Immature natural killer cell (primary cell): ENCODE data around the gene UBASH3A. TPM values are rescaled to one million over a fixed set of nuclear protein-coding genes. Genes with fewer than 3 reads are reported as not detected.
A peak's percentile ranks its signal among the peaks of the same experiment; 100 is the strongest.

ENCODE experiments used
- DNase-seq, 3 donors: peaks; one replicate each; pipeline ENCODE4 v3.0.0; 2022; ENCODE audit warnings: mixed read lengths in 1 of 3
- H3K27ac Mint-ChIP-seq, 6 donors: one replicate each; pipeline ENCODE4 v1.8.0; 2020; ENCODE audit warnings: mixed read lengths in 6 of 6, mild to moderate bottlenecking in 5 of 6, inconsistent platforms in 4 of 6, moderate library complexity in 3 of 6
- H3K27me3 Mint-ChIP-seq, 3 donors: one replicate each; pipeline ENCODE4 v1.8.0; 2020 to 2021; ENCODE audit warnings: low read depth in 3 of 3, mild to moderate bottlenecking in 3 of 3, mixed read lengths in 3 of 3, moderate library complexity in 3 of 3, inconsistent platforms in 1 of 3
- H3K36me3 Mint-ChIP-seq, 3 donors: one replicate each; pipeline ENCODE4 v1.8.0; 2020; ENCODE audit warnings: mixed read lengths in 3 of 3, inconsistent platforms in 2 of 3, mild to moderate bottlenecking in 2 of 3
- H3K4me1 Mint-ChIP-seq, 2 donors: one replicate each; pipeline ENCODE4 v1.8.0; 2020; ENCODE audit warnings: inconsistent platforms in 2 of 2, mild to moderate bottlenecking in 2 of 2, mixed read lengths in 2 of 2, moderate library complexity in 1 of 2
- H3K4me3 Mint-ChIP-seq, 5 donors: one replicate each; pipeline ENCODE4 v1.8.0; 2020; ENCODE audit warnings: mild to moderate bottlenecking in 5 of 5, mixed read lengths in 5 of 5, inconsistent platforms in 3 of 5, moderate library complexity in 3 of 5
- H3K9me3 Mint-ChIP-seq, 6 donors: one replicate each; pipeline ENCODE4 v1.8.0; 2020; ENCODE audit warnings: mild to moderate bottlenecking in 6 of 6, mixed read lengths in 6 of 6, inconsistent platforms in 4 of 6, moderate library complexity in 3 of 6
- polyA plus RNA-seq, 3 donors: library from polyadenylated mRNA; unstranded; fragments of 300-500 nt; fragmentation: Illumina TruSeq; gene quantifications; one replicate each; pipeline ENCODE4 v1.2.3, GENCODE V29; 2021

UBASH3A gene
- polyA plus RNA-seq, 3 donors from 2014 or later: 0.38 to 0.58 TPM; not detected in 1

- peaks cover 5 to 18% of the 10 kb centered on the region in 2 donors for H3K4me1 Mint-ChIP-seq
- peaks cover 7 to 16% (median 9%) of the 10 kb centered on the region in 3 donors for H3K27me3 Mint-ChIP-seq
- H3K36me3 Mint-ChIP-seq: no peaks in the 10 kb centered on the region
- H3K9me3 Mint-ChIP-seq: no peaks in the 10 kb centered on the region
- H3K27ac Mint-ChIP-seq: no peak overlapping the region
- DNase-seq: no peak
- H3K4me3 Mint-ChIP-seq: no peak overlapping the region
Measured at GRCh38 chr21:42411891-42412635, 8.4 kb downstream of the UBASH3A start.

GRCh38 chr21:42412636-42412933, 8.9 kb downstream of the UBASH3A start:
- peaks cover 9 to 15% (median 12%) of the 10 kb centered on the region in 3 donors for H3K27me3 Mint-ChIP-seq
- no peaks in the 10 kb centered on the region for H3K9me3 Mint-ChIP-seq
- no peak overlapping the region for H3K27ac Mint-ChIP-seq
- H3K4me3 Mint-ChIP-seq: no peak overlapping the region
- DNase-seq: no peak
- H3K4me1 Mint-ChIP-seq: peaks cover 10 to 21% of the 10 kb centered on the region in 2 donors
- no peaks in the 10 kb centered on the region for H3K36me3 Mint-ChIP-seq

GRCh38 chr21:42413093-42413492, 9.4 kb downstream of the UBASH3A start:
- Mint-ChIP-seq H3K27me3 (peaks cover 11 to 12% (median 12%) of the 10 kb centered on the region in 3 donors), H3K4me3 (no peak overlapping the region), H3K27ac (peak overlapping the region in 1 of 6 donors; percentile 65), H3K36me3 (no peaks in the 10 kb centered on the region), H3K4me1 (peaks cover 13 to 21% of the 10 kb centered on the region in 2 donors), H3K9me3 (no peaks in the 10 kb centered on the region)
- no peak for DNase-seq

- Mint-ChIP-seq H3K36me3 (no peaks in the 10 kb centered on the region), H3K4me1 (peaks cover 13 to 21% of the 10 kb centered on the region in 2 donors), H3K4me3 (no peak overlapping the region)
Measured at GRCh38 chr21:42413500-42413899, 9.8 kb downstream of the UBASH3A start.

GRCh38 chr21:42414066-42414465, 10.4 kb downstream of the UBASH3A start:
- no peak for DNase-seq
- no peaks in the 10 kb centered on the region for H3K9me3 Mint-ChIP-seq
- peaks cover 19 to 24% of the 10 kb centered on the region in 2 donors for H3K4me1 Mint-ChIP-seq
- peaks cover 12 to 20% (median 16%) of the 10 kb centered on the region in 3 donors for H3K27me3 Mint-ChIP-seq
- no peak overlapping the region for H3K4me3 Mint-ChIP-seq
- H3K27ac Mint-ChIP-seq: peak overlapping the region in 5 of 6 donors; percentile 36 to 87 (median 61)
- no peaks in the 10 kb centered on the region for H3K36me3 Mint-ChIP-seq

More at GRCh38 chr21:42413500-42413899, 9.8 kb downstream of the UBASH3A start:
- peaks cover 12 to 16% (median 14%) of the 10 kb centered on the region in 3 donors for H3K27me3 Mint-ChIP-seq
- no peaks in the 10 kb centered on the region for H3K9me3 Mint-ChIP-seq
- H3K27ac Mint-ChIP-seq: peak overlapping the region in 2 of 6 donors; percentile 18 to 65
- DNase-seq: no peak

GRCh38 chr21:42414553-42414927, 10.8 kb downstream of the UBASH3A start:
- peaks cover 24% of the 10 kb centered on the region in 2 donors for H3K4me1 Mint-ChIP-seq
- no peak overlapping the region for H3K4me3 Mint-ChIP-seq
- H3K27ac Mint-ChIP-seq: peak overlapping the region in 5 of 6 donors; percentile 65 to 87 (median 78)
- H3K36me3 Mint-ChIP-seq: peaks cover 0 to 3% (median 0%) of the 10 kb centered on the region in 3 donors
- H3K27me3 Mint-ChIP-seq: peaks cover 13 to 20% (median 16%) of the 10 kb centered on the region in 3 donors
- H3K9me3 Mint-ChIP-seq: no peaks in the 10 kb centered on the region
- DNase-seq: no peak

GRCh38 chr21:42414928-42415769, 11.4 kb downstream of the UBASH3A start:
- peaks cover 24 to 29% of the 10 kb centered on the region in 2 donors for H3K4me1 Mint-ChIP-seq
- peak; percentile 58 to 74 (median 62) for DNase-seq
- peak overlapping the region in 5 of 6 donors; percentile 65 to 87 (median 78) for H3K27ac Mint-ChIP-seq
- H3K36me3 Mint-ChIP-seq: peaks cover 0 to 3% (median 0%) of the 10 kb centered on the region in 3 donors
- H3K9me3 Mint-ChIP-seq: no peaks in the 10 kb centered on the region
- H3K27me3 Mint-ChIP-seq: peaks cover 11 to 22% (median 20%) of the 10 kb centered on the region in 3 donors
- H3K4me3 Mint-ChIP-seq: peak overlapping the region in 2 of 5 donors; percentile 7 to 73

GRCh38 chr21:42417533-42417932, 13.8 kb downstream of the UBASH3A start:
- H3K27ac Mint-ChIP-seq: peak overlapping the region in 1 of 6 donors; percentile 36
- peaks cover 38 to 53% of the 10 kb centered on the region in 2 donors for H3K4me1 Mint-ChIP-seq
- peaks cover 0 to 3% (median 0%) of the 10 kb centered on the region in 3 donors for H3K36me3 Mint-ChIP-seq
- peaks cover 22 to 36% (median 26%) of the 10 kb centered on the region in 3 donors for H3K27me3 Mint-ChIP-seq
- peak overlapping the region in 3 of 5 donors; percentile 38 to 62 (median 57) for H3K4me3 Mint-ChIP-seq
- peak; percentile 26 to 52 (median 26) for DNase-seq
- peaks cover 0 to 6% (median 0%) of the 10 kb centered on the region in 6 donors for H3K9me3 Mint-ChIP-seq

GRCh38 chr21:42418886-42419285, 15.2 kb downstream of the UBASH3A start:
- peaks cover 28 to 44% (median 30%) of the 10 kb centered on the region in 3 donors for H3K27me3 Mint-ChIP-seq
- peaks cover 0 to 3% (median 0%) of the 10 kb centered on the region in 3 donors for H3K36me3 Mint-ChIP-seq
- peak overlapping the region in 2 of 5 donors; percentile 7 to 9 for H3K4me3 Mint-ChIP-seq
- H3K4me1 Mint-ChIP-seq: peaks cover 52 to 66% of the 10 kb centered on the region in 2 donors
- H3K27ac Mint-ChIP-seq: no peak overlapping the region
- DNase-seq: no peak
- H3K9me3 Mint-ChIP-seq: peaks cover 0 to 6% (median 0%) of the 10 kb centered on the region in 6 donors

- Mint-ChIP-seq H3K9me3 (peaks cover 0 to 6% (median 0%) of the 10 kb centered on the region in 6 donors), H3K4me1 (peaks cover 56 to 74% of the 10 kb centered on the region in 2 donors), H3K27me3 (peaks cover 30 to 42% (median 32%) of the 10 kb centered on the region in 3 donors), H3K27ac (no peak overlapping the region), H3K4me3 (no peak overlapping the region), H3K36me3 (peaks cover 0 to 3% (median 0%) of the 10 kb centered on the region in 3 donors)
- no peak for DNase-seq
Measured at GRCh38 chr21:42419845-42420244, 16.1 kb downstream of the UBASH3A start.

GRCh38 chr21:42421018-42421793, 17.5 kb downstream of the UBASH3A start:
- H3K36me3 Mint-ChIP-seq: peaks cover 0 to 3% (median 0%) of the 10 kb centered on the region in 3 donors
- H3K4me3 Mint-ChIP-seq: peak overlapping the region in 3 of 5 donors; percentile 39 to 41 (median 41)
- peaks cover 34 to 44% (median 39%) of the 10 kb centered on the region in 3 donors for H3K27me3 Mint-ChIP-seq
- H3K9me3 Mint-ChIP-seq: peaks cover 0 to 6% (median 0%) of the 10 kb centered on the region in 6 donors
- peaks cover 58 to 84% of the 10 kb centered on the region in 2 donors for H3K4me1 Mint-ChIP-seq
- H3K27ac Mint-ChIP-seq: peak overlapping the region in 1 of 6 donors; percentile 31
- DNase-seq: no peak

- peaks cover 69 to 91% of the 10 kb centered on the region in 2 donors for H3K4me1 Mint-ChIP-seq
- H3K9me3 Mint-ChIP-seq: peaks cover 0 to 6% (median 0%) of the 10 kb centered on the region in 6 donors
- H3K4me3 Mint-ChIP-seq: peak overlapping the region; percentile 69 to 92 (median 80)
- peaks cover 31 to 57% (median 41%) of the 10 kb centered on the region in 3 donors for H3K27me3 Mint-ChIP-seq
- H3K27ac Mint-ChIP-seq: peak overlapping the region; percentile 57 to 94 (median 92)
- peaks cover 0 to 3% (median 0%) of the 10 kb centered on the region in 3 donors for H3K36me3 Mint-ChIP-seq
- DNase-seq: peak; percentile 66 to 70 (median 70)
Measured at GRCh38 chr21:42423197-42423675, 19.5 kb downstream of the UBASH3A start.
